Ovary (tissue), 3 donors: ENCODE data around the gene PRDX2.

Experiments used
- POLR2A ChIP-seq: fragments of 450-650 bp; IDR thresholded peaks from one replicate; pipeline ENCODE4 v1.6.1; 2017; ENCODE audit warnings: antibody characterized with exemption, mild to moderate bottlenecking, moderate library complexity
- TF ChIP-seq, protein P1 (sequence below), 3 donors: fragments of 450-650 bp in 2 of 3; fragments of 200-600 bp in 1 of 3; IDR thresholded peaks; one replicate each; pipeline versions ENCODE4 v1.5.1 to v1.8.0; 2016 to 2022; ENCODE audit warnings: antibody characterized with exemption in 3 of 3, mild to moderate bottlenecking in 1 of 3
- donor health status: DM: no; HTN: no; CAD: no.

DNA sequence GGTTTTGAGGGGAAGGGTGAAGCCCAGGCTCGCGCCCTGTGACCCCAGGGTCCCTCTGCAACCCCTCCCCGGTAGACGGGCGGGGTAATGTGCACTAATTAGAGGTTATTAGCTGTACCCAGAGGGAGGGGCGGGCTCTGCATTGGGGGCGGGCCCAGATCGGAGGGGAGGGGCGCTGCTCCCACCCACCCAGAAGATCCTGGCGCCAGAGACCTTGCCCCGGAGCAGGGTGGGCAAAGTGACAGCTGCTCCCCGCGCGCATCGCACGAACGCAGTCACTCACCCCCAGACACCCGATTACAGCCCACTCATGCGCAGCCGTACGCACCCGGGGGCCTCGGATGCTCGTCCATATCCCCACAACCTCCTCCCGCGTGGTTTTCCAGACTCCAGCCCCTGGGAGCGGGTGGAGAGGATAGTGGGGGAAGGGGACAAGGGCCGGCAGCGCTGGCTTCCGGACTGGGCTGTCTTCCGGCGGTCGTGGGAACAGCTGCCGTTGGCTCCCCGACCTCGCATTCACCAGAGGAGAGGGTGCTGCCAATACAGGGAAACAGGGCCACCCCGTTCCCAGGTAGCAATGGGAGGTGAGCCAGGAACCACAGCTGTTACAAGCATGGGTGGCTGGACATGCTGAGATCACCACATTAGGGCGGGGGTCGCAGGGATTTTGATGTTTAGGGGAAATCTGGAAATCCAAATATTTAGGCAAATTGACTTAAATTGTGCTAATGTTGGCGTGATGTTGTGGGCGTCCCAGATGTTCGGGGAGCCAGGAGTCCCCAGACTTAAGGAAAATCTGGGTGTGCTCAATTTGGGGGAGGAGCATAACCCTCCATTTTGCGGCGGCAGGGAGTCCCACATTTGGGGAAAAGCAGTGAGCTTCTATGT is 23.3 kb downstream of the PRDX2 start:
- TF ChIP-seq, protein P1, sequence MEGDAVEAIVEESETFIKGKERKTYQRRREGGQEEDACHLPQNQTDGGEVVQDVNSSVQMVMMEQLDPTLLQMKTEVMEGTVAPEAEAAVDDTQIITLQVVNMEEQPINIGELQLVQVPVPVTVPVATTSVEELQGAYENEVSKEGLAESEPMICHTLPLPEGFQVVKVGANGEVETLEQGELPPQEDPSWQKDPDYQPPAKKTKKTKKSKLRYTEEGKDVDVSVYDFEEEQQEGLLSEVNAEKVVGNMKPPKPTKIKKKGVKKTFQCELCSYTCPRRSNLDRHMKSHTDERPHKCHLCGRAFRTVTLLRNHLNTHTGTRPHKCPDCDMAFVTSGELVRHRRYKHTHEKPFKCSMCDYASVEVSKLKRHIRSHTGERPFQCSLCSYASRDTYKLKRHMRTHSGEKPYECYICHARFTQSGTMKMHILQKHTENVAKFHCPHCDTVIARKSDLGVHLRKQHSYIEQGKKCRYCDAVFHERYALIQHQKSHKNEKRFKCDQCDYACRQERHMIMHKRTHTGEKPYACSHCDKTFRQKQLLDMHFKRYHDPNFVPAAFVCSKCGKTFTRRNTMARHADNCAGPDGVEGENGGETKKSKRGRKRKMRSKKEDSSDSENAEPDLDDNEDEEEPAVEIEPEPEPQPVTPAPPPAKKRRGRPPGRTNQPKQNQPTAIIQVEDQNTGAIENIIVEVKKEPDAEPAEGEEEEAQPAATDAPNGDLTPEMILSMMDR (IDR thresholded peaks at IDR 0.05) = peak in 1 of 3 donors; percentile 5
- TF ChIP-seq POLR2A = peak; percentile 15
